Esophagus muscularis mucosa (tissue), 4 donors: ENCODE measurements around the gene PLEKHA7. TPM values are rescaled to one million over a fixed set of nuclear protein-coding genes. Genes with fewer than 3 reads are reported as not detected.

Experiments used
- DNase-seq: peaks from one replicate; pipeline ENCODE4 v3.0.0-alpha.2; 2017; ENCODE audit errors: extremely low spot score
- H3K27ac ChIP-seq, 4 donors: fragments of 200-600 bp; sonication (generic); replicated peaks in 1 of 4; 1 replicate in 3 of 4; 2 replicates in 1 of 4; pipeline ENCODE4 v1.5.1; 2016 to 2019; ENCODE audit warnings: mild to moderate bottlenecking in 1 of 4
- H3K27me3 ChIP-seq, 4 donors: fragments of 200-600 bp; sonication (generic); one replicate each; pipeline versions ENCODE4 v1.5.1 to v1.6.0; 2016 to 2019
- H3K36me3 ChIP-seq, 4 donors: fragments of 200-600 bp; sonication (generic); one replicate each; pipeline ENCODE4 v1.5.1; 2016 to 2019
- H3K4me1 ChIP-seq, 4 donors: fragments of 200-600 bp; sonication (generic); one replicate each; pipeline ENCODE4 v1.5.1; 2016 to 2019
- H3K4me3 ChIP-seq, 4 donors: fragments of 200-600 bp; sonication (generic); 1 replicate in 2 of 4; 2 replicates in 2 of 4; pipeline ENCODE4 v1.5.1; 2016 to 2019; ENCODE audit warnings: mild to moderate bottlenecking in 4 of 4, moderate library complexity in 1 of 4
- H3K9me3 ChIP-seq, 4 donors: fragments of 200-600 bp; sonication (generic); 1 replicate in 3 of 4; 2 replicates in 1 of 4; pipeline ENCODE4 v1.5.1; 2016 to 2019
- EP300 ChIP-seq: sonication (generic); formaldehyde crosslinking; IDR thresholded peaks from one replicate; pipeline ENCODE4 v1.6.1; 2017; ENCODE audit warnings: antibody characterized with exemption
- POLR2A ChIP-seq: fragments of 450-650 bp; IDR thresholded peaks from one replicate; pipeline ENCODE4 v1.6.1; 2017; ENCODE audit warnings: antibody characterized with exemption, moderate library complexity, mild to moderate bottlenecking, low read depth
- POLR2AphosphoS5 ChIP-seq, 2 donors: sonication (generic); formaldehyde crosslinking; IDR thresholded peaks; one replicate each; pipeline ENCODE4 v1.6.1; 2017; ENCODE audit warnings: antibody characterized with exemption in 2 of 2
- WGBS: methylation state at CpG from one replicate; pipeline ENCODE4 v1.1.5; 2018; 5-methylcytosine and 5-hydroxymethylcytosine counted together
- intact Hi-C: fragments of 100-400 bp; cut with DNase I; formaldehyde crosslinking; loops from one replicate; pipeline ENCODE4 v1.15.1; 2023
- total RNA-seq, 4 donors: library from RNA; depleted of rRNA; stranded (reverse); fragments of >200 nt; gene quantifications; one replicate each; pipeline versions ENCODE4 v1.1.0 to v1.2.1, GENCODE V29; 2016
- TF ChIP-seq, protein P1 (sequence below), 3 experiments: fragments of 200-600 bp in 2 of 3; fragments of 450-650 bp in 1 of 3; sonication (generic) in 2 of 3; IDR thresholded peaks; one replicate each; pipeline ENCODE4 v1.5.1; 2017 to 2019; ENCODE audit warnings: antibody characterized with exemption in 3 of 3, mild to moderate bottlenecking in 2 of 3, moderate library complexity in 1 of 3

The PLEKHA7 gene
- total RNA-seq, 4 donors from 2014 or later, result 5.8 to 9.1 (median 7.7) TPM

DNA sequence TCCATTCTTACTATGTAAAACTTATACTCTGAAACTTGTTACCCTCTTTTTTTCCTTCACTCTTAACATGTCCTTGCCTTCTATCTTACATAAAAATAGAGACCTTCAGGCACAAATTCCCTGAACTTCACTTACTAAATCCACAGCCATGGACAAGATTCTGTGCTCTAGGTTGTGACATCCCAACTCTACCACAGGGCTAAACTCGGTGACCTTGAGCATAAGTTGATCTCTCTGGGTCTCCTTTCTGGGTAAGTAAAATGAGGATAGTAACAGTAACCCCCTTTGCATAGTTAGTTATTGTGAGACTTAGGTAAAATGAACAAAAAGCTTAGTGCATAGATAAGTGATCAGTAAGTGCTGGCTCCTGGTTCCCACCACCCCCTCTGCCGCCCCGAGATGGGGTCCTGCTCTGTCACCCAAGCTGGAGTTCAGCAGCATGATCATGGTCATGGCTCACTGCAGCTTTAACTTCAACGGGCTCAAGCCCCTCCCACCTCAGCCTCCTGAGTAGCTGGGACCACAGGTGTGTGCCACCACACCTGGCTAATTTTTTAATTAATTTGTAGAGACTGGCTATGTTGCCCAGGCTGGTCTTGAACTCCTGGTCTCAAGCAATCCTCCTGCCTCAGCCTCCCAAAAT lies 255.7 kb downstream of the PLEKHA7 start:
- no peaks in the 10 kb centered on the region for H3K4me1 ChIP-seq
- H3K4me3 ChIP-seq, result no peak overlapping the region
- H3K36me3 ChIP-seq, result peaks cover 18 to 58% (median 45%) of the 10 kb centered on the region in 4 donors
- no peaks in the 10 kb centered on the region for H3K27me3 ChIP-seq
- no peak overlapping the region for H3K27ac ChIP-seq
- 95% methylated on average over 4 of the region's 4 CpGs for WGBS
- TF ChIP-seq POLR2AphosphoS5 (IDR thresholded peaks at IDR 0.05) (no peak), POLR2A (no peak), EP300 (no peak)
- TF ChIP-seq, protein P1, sequence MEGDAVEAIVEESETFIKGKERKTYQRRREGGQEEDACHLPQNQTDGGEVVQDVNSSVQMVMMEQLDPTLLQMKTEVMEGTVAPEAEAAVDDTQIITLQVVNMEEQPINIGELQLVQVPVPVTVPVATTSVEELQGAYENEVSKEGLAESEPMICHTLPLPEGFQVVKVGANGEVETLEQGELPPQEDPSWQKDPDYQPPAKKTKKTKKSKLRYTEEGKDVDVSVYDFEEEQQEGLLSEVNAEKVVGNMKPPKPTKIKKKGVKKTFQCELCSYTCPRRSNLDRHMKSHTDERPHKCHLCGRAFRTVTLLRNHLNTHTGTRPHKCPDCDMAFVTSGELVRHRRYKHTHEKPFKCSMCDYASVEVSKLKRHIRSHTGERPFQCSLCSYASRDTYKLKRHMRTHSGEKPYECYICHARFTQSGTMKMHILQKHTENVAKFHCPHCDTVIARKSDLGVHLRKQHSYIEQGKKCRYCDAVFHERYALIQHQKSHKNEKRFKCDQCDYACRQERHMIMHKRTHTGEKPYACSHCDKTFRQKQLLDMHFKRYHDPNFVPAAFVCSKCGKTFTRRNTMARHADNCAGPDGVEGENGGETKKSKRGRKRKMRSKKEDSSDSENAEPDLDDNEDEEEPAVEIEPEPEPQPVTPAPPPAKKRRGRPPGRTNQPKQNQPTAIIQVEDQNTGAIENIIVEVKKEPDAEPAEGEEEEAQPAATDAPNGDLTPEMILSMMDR (IDR thresholded peaks at IDR 0.05), result no peak
- intact Hi-C loops, result no loop called here
- H3K9me3 ChIP-seq, result no peaks in the 10 kb centered on the region
- no peak for DNase-seq

DNA sequence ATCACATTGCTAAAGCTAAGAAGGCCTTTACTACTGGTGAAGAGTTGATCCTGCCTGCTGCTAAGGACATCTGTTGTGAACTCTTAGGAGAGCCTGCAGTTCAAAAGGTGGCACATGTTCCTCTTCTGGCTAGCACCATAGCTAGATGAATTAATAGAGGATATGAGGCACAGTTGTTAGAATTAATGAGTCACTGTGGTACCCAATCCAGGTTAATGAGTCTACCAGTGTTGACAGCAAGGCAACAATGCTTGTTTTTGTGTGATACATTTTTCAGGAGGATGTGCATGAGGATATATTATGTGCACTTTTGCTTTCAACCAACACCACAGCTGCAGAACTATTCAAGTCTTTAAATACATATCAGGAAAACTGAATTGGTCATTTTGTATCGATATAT lies 263.8 kb downstream of the PLEKHA7 start:
- Histone ChIP-seq H3K27me3 (no peaks in the 10 kb centered on the region), H3K4me1 (peaks cover 11 to 18% (median 15%) of the 10 kb centered on the region in 4 donors), H3K27ac (no peak overlapping the region), H3K36me3 (peaks cover 62 to 100% (median 94%) of the 10 kb centered on the region in 4 donors), H3K4me3 (no peak overlapping the region), H3K9me3 (no peaks in the 10 kb centered on the region)
- WGBS, result 93% methylated on average over 1 of the region's 1 CpG
- TF ChIP-seq POLR2AphosphoS5 (IDR thresholded peaks at IDR 0.05), result no peak
- no peak for TF ChIP-seq EP300
- TF ChIP-seq POLR2A, result no peak
- intact Hi-C loops, result no loop called here
- DNase-seq, result no peak

DNA sequence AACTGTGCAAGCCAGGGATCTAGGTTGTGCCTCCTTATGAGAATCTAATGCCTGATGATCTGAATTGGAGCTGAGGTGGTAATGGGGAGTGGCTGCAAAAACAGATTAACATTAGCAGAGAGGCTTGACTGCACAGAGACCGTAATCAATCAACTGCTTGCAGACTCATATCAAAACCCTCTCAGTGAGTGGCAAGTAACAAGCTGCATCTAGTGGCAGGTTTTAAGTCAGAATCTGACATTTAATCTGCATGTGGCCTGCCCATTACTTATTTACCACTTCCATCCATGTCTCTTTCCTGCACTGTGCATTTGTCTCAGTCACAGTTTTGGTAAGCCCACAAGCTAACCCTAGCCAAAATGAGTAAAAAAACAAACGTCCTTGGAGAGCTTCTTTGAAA lies 264.5 kb downstream of the PLEKHA7 start:
- WGBS, result 67% methylated on average over 2 of the region's 2 CpGs
- Histone ChIP-seq H3K4me3 (no peak overlapping the region), H3K27ac (no peak overlapping the region), H3K9me3 (no peaks in the 10 kb centered on the region), H3K36me3 (peaks cover 59 to 100% (median 92%) of the 10 kb centered on the region in 4 donors), H3K27me3 (no peaks in the 10 kb centered on the region), H3K4me1 (peaks cover 14 to 24% (median 18%) of the 10 kb centered on the region in 4 donors)
- intact Hi-C loops, result no loop called here
- no peak for TF ChIP-seq POLR2AphosphoS5 (IDR thresholded peaks at IDR 0.05)
- TF ChIP-seq, protein P1 (IDR thresholded peaks at IDR 0.05), result no peak
- TF ChIP-seq POLR2A, result no peak
- TF ChIP-seq EP300, result no peak
- DNase-seq, result no peak

DNA sequence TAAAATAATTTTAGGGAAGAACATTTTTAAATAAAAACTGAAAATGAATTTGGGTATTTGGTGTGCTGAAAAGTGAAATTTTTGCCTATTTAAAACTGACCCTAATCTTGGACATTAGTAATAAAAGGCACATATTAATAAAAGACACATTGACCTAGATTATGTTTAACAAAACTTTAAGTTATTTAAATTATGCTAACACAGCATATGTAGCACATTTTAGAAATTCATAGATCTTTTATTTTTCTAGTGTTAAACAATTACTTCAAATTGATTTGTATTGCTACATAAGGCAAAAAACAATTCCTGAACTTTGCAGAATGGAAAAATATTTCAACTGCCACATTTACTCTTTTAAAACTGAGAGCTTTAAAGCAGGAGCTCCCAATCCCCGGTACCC lies 265.1 kb downstream of the PLEKHA7 start:
- Histone ChIP-seq H3K36me3 (peaks cover 59 to 97% (median 90%) of the 10 kb centered on the region in 4 donors), H3K27ac (no peak overlapping the region), H3K4me1 (peaks cover 19 to 30% (median 24%) of the 10 kb centered on the region in 4 donors), H3K27me3 (no peaks in the 10 kb centered on the region), H3K4me3 (no peak overlapping the region), H3K9me3 (no peaks in the 10 kb centered on the region)
- WGBS, result 100% methylated on average over 1 of the region's 1 CpG
- no peak for DNase-seq
- intact Hi-C loops, result no loop called here
- no peak for TF ChIP-seq POLR2AphosphoS5 (IDR thresholded peaks at IDR 0.05)
- TF ChIP-seq POLR2A, result no peak
- TF ChIP-seq, protein P1 (IDR thresholded peaks at IDR 0.05), result no peak
- no peak for TF ChIP-seq EP300

DNA sequence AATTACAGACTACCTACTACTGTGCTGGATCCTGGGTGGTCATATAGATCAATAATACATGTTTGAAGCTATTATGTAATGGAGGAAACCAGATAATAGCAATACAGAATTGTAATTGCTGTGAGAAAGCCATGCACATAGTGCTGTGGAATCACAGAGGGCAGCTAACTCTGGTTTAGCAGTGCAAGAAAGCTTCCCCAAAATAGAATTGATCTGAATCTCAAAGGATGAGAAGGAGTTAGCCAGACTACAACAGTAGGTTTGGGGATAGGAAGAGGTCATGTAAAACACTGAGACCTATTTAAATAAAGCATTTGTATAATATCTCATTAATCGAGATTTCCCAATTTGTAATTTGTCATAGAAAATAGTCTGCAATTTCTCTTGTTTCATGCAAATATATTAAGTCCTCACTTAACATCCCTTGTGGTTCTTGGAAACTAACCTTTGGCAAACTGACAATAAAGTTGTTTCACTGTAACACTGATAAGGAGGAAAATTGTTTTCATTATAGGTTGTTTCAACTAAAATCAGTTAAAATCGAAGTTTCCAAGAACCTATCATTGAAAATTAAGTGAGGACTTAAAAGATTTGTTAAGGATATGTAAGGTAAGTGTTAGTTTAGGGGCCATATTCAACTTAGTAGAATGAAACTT lies 268.1 kb downstream of the PLEKHA7 start:
- Histone ChIP-seq H3K27me3 (no peaks in the 10 kb centered on the region), H3K4me1 (peaks cover 49 to 57% (median 50%) of the 10 kb centered on the region in 4 donors), H3K27ac (no peak overlapping the region), H3K4me3 (no peak overlapping the region), H3K9me3 (no peaks in the 10 kb centered on the region), H3K36me3 (peaks cover 32 to 69% (median 61%) of the 10 kb centered on the region in 4 donors)
- no peak for DNase-seq
- 85% methylated on average over 2 of the region's 2 CpGs for WGBS
- intact Hi-C loops, result no loop called here
- TF ChIP-seq POLR2A (no peak), POLR2AphosphoS5 (IDR thresholded peaks at IDR 0.05) (no peak), EP300 (no peak)
- TF ChIP-seq, protein P1 (IDR thresholded peaks at IDR 0.05), result no peak
